Keratinocyte (primary cell): ENCODE results near the gene FITM2.

Experiments
- EZH2 ChIP-seq: IDR thresholded peaks from one replicate; pipeline ENCODE4 v1.6.1; 2012; ENCODE audit warnings: inconsistent platforms, mild to moderate bottlenecking, low read length, moderate library complexity
- TF ChIP-seq, protein P1 (sequence below), 3 experiments: IDR thresholded peaks in 1 of 3; conservative IDR thresholded peaks in 1 of 3; optimal IDR thresholded peaks in 1 of 3; 2 replicates in 2 of 3; 3 replicates in 1 of 3; pipeline versions ENCODE3 to v1.5.1; 2011; ENCODE audit warnings: low read length in 3 of 3, mild to moderate bottlenecking in 3 of 3, moderate library complexity in 2 of 3, control low read depth in 1 of 3, inconsistent platforms in 1 of 3; ENCODE audit not compliant: insufficient read depth in 2 of 3; ENCODE audit errors: extremely low read depth in 1 of 3

DNA sequence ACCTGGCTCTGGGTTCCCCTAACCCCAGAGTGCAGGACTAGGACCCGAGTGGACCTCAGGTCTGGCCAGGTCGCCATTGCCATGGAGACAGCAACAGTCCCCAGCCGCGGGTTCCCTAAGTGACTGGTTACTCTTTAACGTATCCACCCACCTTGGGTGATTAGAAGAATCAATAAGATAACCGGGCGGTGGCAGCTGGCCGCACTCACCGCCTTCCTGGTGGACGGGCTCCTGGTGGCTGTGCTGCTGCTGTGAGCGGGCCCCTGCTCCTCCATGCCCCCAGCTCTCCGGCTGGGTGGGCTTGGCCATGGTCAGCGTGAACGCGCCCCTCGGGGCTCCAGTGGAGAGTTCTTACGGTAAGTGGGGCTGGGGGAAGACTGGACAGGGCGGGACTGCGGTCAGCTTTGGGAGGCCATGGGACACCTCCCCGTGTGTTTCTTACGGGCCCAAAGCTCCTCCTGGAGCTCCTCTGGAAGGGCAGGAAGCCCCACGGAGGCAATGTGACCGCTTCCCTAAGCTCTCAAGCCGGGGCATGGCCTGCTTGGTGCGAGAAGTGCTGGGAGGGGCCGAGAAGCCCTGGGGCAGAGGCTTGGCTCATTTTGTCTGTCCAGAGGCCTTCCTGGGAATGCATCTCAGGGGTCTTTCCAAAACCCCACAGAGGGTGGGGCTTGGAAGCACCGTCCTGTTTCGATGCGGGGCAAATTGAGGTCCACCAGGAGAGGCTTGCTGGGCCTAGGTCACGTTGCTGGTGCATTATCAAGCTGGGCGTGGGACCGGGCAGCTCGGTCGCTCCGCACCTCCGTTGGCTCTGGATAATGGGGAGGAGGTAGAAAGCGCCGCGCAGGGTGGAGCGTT lies 44.7 kb upstream of the FITM2 start, which contains the start of gene HNF4A:
- TF ChIP-seq, protein P1, sequence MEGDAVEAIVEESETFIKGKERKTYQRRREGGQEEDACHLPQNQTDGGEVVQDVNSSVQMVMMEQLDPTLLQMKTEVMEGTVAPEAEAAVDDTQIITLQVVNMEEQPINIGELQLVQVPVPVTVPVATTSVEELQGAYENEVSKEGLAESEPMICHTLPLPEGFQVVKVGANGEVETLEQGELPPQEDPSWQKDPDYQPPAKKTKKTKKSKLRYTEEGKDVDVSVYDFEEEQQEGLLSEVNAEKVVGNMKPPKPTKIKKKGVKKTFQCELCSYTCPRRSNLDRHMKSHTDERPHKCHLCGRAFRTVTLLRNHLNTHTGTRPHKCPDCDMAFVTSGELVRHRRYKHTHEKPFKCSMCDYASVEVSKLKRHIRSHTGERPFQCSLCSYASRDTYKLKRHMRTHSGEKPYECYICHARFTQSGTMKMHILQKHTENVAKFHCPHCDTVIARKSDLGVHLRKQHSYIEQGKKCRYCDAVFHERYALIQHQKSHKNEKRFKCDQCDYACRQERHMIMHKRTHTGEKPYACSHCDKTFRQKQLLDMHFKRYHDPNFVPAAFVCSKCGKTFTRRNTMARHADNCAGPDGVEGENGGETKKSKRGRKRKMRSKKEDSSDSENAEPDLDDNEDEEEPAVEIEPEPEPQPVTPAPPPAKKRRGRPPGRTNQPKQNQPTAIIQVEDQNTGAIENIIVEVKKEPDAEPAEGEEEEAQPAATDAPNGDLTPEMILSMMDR (optimal IDR thresholded peaks at IDR 0.05 in 1 of 3, IDR thresholded peaks at IDR 0.05 in 1 of 3, conservative IDR thresholded peaks at IDR 0.05 in 1 of 3; ENCODE audit: extremely low read depth in 1 of 3, insufficient read depth in 2 of 3, low read length in 3 of 3), result no peak
- TF ChIP-seq EZH2, result no peak
